Erythroblast (primary cell): ENCODE measurements around the gene FAU.

Source experiments
- GATA1 ChIP-seq: IDR thresholded peaks from 2 replicates; pipeline ENCODE4 v1.6.1; 2011; ENCODE audit warnings: low read depth, mild to moderate bottlenecking, control low read depth, low read length, moderate library complexity
- POLR2A ChIP-seq: IDR thresholded peaks from 2 replicates; pipeline ENCODE4 v1.6.1; 2011; ENCODE audit warnings: mild to moderate bottlenecking, low read length

DNA sequence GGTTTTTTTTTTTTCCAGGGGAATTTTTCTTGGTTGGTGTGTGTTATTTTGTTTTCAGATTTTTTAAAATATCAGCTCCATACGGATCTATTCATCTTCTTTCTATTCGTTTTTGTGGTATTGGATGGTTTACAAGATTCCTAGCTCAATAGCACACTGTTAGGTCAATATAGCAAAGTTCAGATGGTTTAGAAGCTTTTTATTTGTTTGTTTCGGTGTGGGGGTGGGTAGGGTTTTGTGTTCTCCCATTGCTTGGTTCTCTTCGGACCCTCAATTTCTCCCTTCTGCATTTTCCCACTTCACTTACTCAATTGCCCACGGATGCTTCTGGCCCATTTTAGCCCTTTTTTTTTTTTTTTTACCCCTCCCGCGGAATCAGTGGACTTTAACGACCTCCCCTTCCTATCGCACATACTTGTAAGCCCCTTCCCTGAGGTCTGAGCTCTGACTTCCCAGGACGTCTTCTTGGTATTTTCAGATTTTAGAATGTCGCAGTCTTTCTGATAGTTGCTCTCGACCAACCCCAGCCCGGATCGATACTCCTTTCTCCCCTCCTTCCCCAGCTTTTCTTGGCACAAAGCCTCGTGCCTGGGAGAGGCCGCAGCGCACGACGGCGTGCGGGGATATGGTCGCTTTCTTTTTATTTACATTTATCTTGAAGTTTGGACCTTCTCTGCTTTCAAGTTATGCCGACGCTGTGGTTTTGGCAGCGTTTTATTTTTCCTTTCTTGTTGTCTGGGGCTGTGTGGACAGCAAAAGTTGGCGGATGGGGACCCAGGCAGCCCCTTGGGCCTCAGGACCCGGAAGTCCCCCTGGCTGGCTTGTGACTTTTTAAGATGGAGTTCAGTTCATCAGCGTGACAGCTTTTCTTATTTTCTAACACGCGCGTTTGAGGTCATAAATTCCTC, 43.7 kb upstream of the FAU start:
- TF ChIP-seq POLR2A: no peak
- TF ChIP-seq GATA1: no peak
